ENCODE measurements around the gene NTN1. TPM values are rescaled to one million over a fixed set of nuclear protein-coding genes. Genes with fewer than 3 reads are reported as not detected.

NTN1 gene
- total RNA-seq, 1 donor from 2014 or later: 0.45 TPM

GRCh38 chr17:9072696-9073339 lies 51.5 kb downstream of the NTN1 start:
- H2AFZ ChIP-seq (replicated peaks): no peak overlapping the region

GRCh38 chr17:9074131-9074530 lies 52.8 kb downstream of the NTN1 start:
- Histone ChIP-seq H2AFZ (replicated peaks) (no peak overlapping the region), H3K79me2 (ENCODE audit: low read depth) (no peaks in the 10 kb centered on the region), H3K9me3 (ENCODE audit: low read depth) (no peaks in the 10 kb centered on the region), H3K27ac (no peak overlapping the region), H3K9ac (no peak overlapping the region), H3K4me3 (no peak overlapping the region), H3K4me2 (no peak overlapping the region), H4K20me1 (ENCODE audit: low read depth) (no peaks in the 10 kb centered on the region), H3K27me3 (no peaks in the 10 kb centered on the region), H3K36me3 (no peaks in the 10 kb centered on the region), H3F3A (ENCODE audit: low read depth) (no peaks in the 10 kb centered on the region), H3K4me1 (no peaks in the 10 kb centered on the region)
- TF ChIP-seq CTCF (IDR thresholded peaks at IDR 0.05) (no peak), EZH2phosphoT487 (IDR thresholded peaks at IDR 0.05) (no peak), EZH2 (IDR thresholded peaks at IDR 0.05) (no peak)
- Mint-ChIP-seq H3K9me3 (no peaks in the 10 kb centered on the region), H3K27ac (no peak overlapping the region), H3K4me3 (no peak overlapping the region), H3K36me3 (no peaks in the 10 kb centered on the region), H3K27me3 (ENCODE audit: insufficient read depth, low read depth) (peaks cover 10% of the 10 kb centered on the region), H3K4me1 (no peaks in the 10 kb centered on the region)
- DNase-seq (ENCODE audit: low spot score): no peak

More at GRCh38 chr17:9072696-9073339, 51.5 kb downstream of the NTN1 start:
- Histone ChIP-seq H4K20me1 (ENCODE audit: low read depth) (no peaks in the 10 kb centered on the region), H3K27ac (no peak overlapping the region), H3K4me1 (no peaks in the 10 kb centered on the region), H3K4me2 (no peak overlapping the region), H3K9me3 (ENCODE audit: low read depth) (no peaks in the 10 kb centered on the region), H3K4me3 (no peak overlapping the region), H3K79me2 (ENCODE audit: low read depth) (no peaks in the 10 kb centered on the region), H3K9ac (no peak overlapping the region), H3K27me3 (no peaks in the 10 kb centered on the region), H3K36me3 (no peaks in the 10 kb centered on the region), H3F3A (ENCODE audit: low read depth) (no peaks in the 10 kb centered on the region)
- TF ChIP-seq EZH2phosphoT487 (IDR thresholded peaks at IDR 0.05) (no peak), CTCF (IDR thresholded peaks at IDR 0.05) (no peak), EZH2 (IDR thresholded peaks at IDR 0.05) (no peak)
- Mint-ChIP-seq H3K27ac (no peak overlapping the region), H3K4me1 (no peaks in the 10 kb centered on the region), H3K27me3 (ENCODE audit: insufficient read depth, low read depth) (peaks cover 9% of the 10 kb centered on the region), H3K36me3 (no peaks in the 10 kb centered on the region), H3K9me3 (no peaks in the 10 kb centered on the region), H3K4me3 (no peak overlapping the region)
- no peak for DNase-seq (ENCODE audit: low spot score)

- Histone ChIP-seq H4K20me1 (ENCODE audit: low read depth) (no peaks in the 10 kb centered on the region), H3F3A (ENCODE audit: low read depth) (no peaks in the 10 kb centered on the region), H3K9ac (no peak overlapping the region), H3K4me2 (no peak overlapping the region), H3K9me3 (ENCODE audit: low read depth) (no peaks in the 10 kb centered on the region), H3K36me3 (no peaks in the 10 kb centered on the region), H2AFZ (replicated peaks) (no peak overlapping the region), H3K79me2 (ENCODE audit: low read depth) (no peaks in the 10 kb centered on the region), H3K4me1 (no peaks in the 10 kb centered on the region), H3K27me3 (no peaks in the 10 kb centered on the region), H3K4me3 (no peak overlapping the region), H3K27ac (no peak overlapping the region)
- Mint-ChIP-seq H3K36me3 (peaks cover 1% of the 10 kb centered on the region), H3K27me3 (ENCODE audit: insufficient read depth, low read depth) (peaks cover 7% of the 10 kb centered on the region), H3K9me3 (no peaks in the 10 kb centered on the region), H3K27ac (no peak overlapping the region), H3K4me3 (no peak overlapping the region), H3K4me1 (peaks cover 2% of the 10 kb centered on the region)
- no peak for TF ChIP-seq EZH2phosphoT487 (IDR thresholded peaks at IDR 0.05)
- no peak for TF ChIP-seq CTCF (IDR thresholded peaks at IDR 0.05)
- TF ChIP-seq EZH2 (IDR thresholded peaks at IDR 0.05): no peak
- DNase-seq (ENCODE audit: low spot score): no peak
Measured at GRCh38 chr17:9079461-9080103, 58.3 kb downstream of the NTN1 start.
